Nephron (organoid): ENCODE measurements around the gene PRDM10.

ENCODE experiments used
- H3K27ac Mint-ChIP-seq, 3 experiments: 2 replicates each; pipeline ENCODE4 v1.8.0; 2020; ENCODE audit warnings: mixed read lengths in 3 of 3, mild to moderate bottlenecking in 2 of 3, moderate library complexity in 1 of 3
- H3K27me3 Mint-ChIP-seq: 2 replicates; pipeline ENCODE4 v1.8.0; 2021; ENCODE audit warnings: low read depth, mild to moderate bottlenecking, moderate library complexity, mixed read lengths
- H3K36me3 Mint-ChIP-seq: 2 replicates; pipeline ENCODE4 v1.8.0; 2020; ENCODE audit warnings: low read depth, mixed read lengths
- H3K4me1 Mint-ChIP-seq: 2 replicates; pipeline ENCODE4 v1.8.0; 2020; ENCODE audit warnings: mixed read lengths
- H3K4me3 Mint-ChIP-seq, 3 experiments: 2 replicates each; pipeline ENCODE4 v1.8.0; 2020; ENCODE audit warnings: mild to moderate bottlenecking in 3 of 3, mixed read lengths in 3 of 3, moderate library complexity in 2 of 3
- H3K9me3 Mint-ChIP-seq: 2 replicates; pipeline ENCODE4 v1.8.0; 2020; ENCODE audit warnings: mixed read lengths
- TF ChIP-seq, protein P1 (sequence below), 3 experiments: fragments of 200-600 bp; sonication (generic); IDR thresholded peaks; one replicate each; pipeline ENCODE4 v1.5.0; 2021; ENCODE audit warnings: antibody characterized with exemption in 3 of 3; ENCODE audit not compliant: unreplicated experiment in 3 of 3

PRDM10 gene

DNA sequence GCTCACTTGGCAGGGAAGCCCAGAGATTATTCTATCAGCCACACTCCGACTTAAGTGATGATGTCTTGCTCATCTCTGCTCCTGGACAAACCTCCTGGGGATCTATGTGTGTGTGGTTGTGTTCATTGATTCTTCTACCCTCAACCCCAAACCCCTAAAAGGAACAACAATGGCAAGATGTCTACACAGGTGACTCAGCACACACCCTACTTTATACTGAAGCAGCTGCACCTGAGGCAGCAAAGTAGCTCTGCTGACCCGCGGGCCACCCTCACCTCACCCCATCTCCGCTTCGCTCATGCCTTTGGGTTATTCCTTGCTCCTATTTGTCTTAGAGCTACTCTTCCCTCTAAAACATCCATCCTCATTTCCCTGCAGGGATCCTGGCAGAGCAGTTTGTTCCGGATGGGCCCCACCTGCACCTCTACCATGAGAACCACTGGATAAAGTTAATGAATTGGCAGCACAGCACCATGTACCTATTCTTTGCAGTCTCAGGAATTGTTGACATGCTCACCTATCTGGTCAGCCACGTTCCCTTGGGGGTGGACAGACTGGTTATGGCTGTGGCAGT, 148.3 kb downstream of the PRDM10 start:
- Mint-ChIP-seq H3K36me3 (peaks cover 4% of the 10 kb centered on the region), H3K27me3 (no peaks in the 10 kb centered on the region), H3K4me1 (no peaks in the 10 kb centered on the region), H3K27ac (peak overlapping the region in 1 of 3 experiments; percentile 12), H3K4me3 (no peak overlapping the region), H3K9me3 (no peaks in the 10 kb centered on the region)
- TF ChIP-seq, protein P1, sequence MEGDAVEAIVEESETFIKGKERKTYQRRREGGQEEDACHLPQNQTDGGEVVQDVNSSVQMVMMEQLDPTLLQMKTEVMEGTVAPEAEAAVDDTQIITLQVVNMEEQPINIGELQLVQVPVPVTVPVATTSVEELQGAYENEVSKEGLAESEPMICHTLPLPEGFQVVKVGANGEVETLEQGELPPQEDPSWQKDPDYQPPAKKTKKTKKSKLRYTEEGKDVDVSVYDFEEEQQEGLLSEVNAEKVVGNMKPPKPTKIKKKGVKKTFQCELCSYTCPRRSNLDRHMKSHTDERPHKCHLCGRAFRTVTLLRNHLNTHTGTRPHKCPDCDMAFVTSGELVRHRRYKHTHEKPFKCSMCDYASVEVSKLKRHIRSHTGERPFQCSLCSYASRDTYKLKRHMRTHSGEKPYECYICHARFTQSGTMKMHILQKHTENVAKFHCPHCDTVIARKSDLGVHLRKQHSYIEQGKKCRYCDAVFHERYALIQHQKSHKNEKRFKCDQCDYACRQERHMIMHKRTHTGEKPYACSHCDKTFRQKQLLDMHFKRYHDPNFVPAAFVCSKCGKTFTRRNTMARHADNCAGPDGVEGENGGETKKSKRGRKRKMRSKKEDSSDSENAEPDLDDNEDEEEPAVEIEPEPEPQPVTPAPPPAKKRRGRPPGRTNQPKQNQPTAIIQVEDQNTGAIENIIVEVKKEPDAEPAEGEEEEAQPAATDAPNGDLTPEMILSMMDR (IDR thresholded peaks at IDR 0.05; ENCODE audit: unreplicated experiment in 3 of 3), result no peak

GRCh38 chr11:129853518-129854231, 149.0 kb downstream of the PRDM10 start:
- Mint-ChIP-seq H3K27me3 (no peaks in the 10 kb centered on the region), H3K4me1 (no peaks in the 10 kb centered on the region), H3K36me3 (no peaks in the 10 kb centered on the region), H3K9me3 (no peaks in the 10 kb centered on the region), H3K4me3 (no peak overlapping the region), H3K27ac (peak overlapping the region in 2 of 3 experiments; percentile 12 to 37)
- TF ChIP-seq, protein P1 (IDR thresholded peaks at IDR 0.05; ENCODE audit: unreplicated experiment in 3 of 3), result no peak

GRCh38 chr11:129852125-129852740, 150.4 kb downstream of the PRDM10 start:
- no peaks in the 10 kb centered on the region for H3K36me3 Mint-ChIP-seq
- H3K9me3 Mint-ChIP-seq, result no peaks in the 10 kb centered on the region
- H3K4me1 Mint-ChIP-seq, result no peaks in the 10 kb centered on the region
- TF ChIP-seq, protein P1 (IDR thresholded peaks at IDR 0.05; ENCODE audit: unreplicated experiment in 3 of 3), result no peak
- H3K27ac Mint-ChIP-seq, result no peak overlapping the region
- H3K27me3 Mint-ChIP-seq, result no peaks in the 10 kb centered on the region
- H3K4me3 Mint-ChIP-seq, result no peak overlapping the region
